SK-N-SH treated with all-trans-retinoic acid at 6 μM for 48 hours (cell line): ENCODE data around the gene UBE2G1.

ENCODE experiments used
- ATAC-seq: fragments of 200-7000 bp; cut with Tn5 transposase; 3 replicates; pipeline ENCODE4 v1.9.1; 2020; ENCODE audit warnings: mild to moderate bottlenecking, moderate library complexity
- ARNTL ChIP-seq: fragments of 450-650 bp; formaldehyde crosslinking; IDR thresholded peaks from 2 replicates; pipeline ENCODE4 v1.5.0; 2020; ENCODE audit warnings: low read depth, mild to moderate bottlenecking, moderate library complexity, borderline replicate concordance
- BACH2 ChIP-seq: fragments of 250-450 bp; sonication (Bioruptor Pico); IDR thresholded peaks from 2 replicates; pipeline ENCODE4 v1.9.0; 2021; ENCODE audit warnings: mild to moderate bottlenecking, borderline replicate concordance
- CSDC2 ChIP-seq: fragments of 250-450 bp; sonication (Bioruptor Pico); IDR thresholded peaks from 2 replicates; pipeline ENCODE4 v1.5.0; 2020; ENCODE audit warnings: mild to moderate bottlenecking, moderate library complexity
- ISL1 ChIP-seq: fragments of 250-450 bp; sonication (Bioruptor Pico); IDR thresholded peaks from 2 replicates; pipeline ENCODE4 v2.1.2; 2022; ENCODE audit warnings: mild to moderate bottlenecking, moderate library complexity
- PATZ1 ChIP-seq: fragments of 250-450 bp; sonication (Bioruptor Pico); IDR thresholded peaks from 2 replicates; pipeline ENCODE4 v1.8.0; 2020; ENCODE audit warnings: mild to moderate bottlenecking, moderate library complexity, borderline replicate concordance
- POU6F1 ChIP-seq: fragments of 250-450 bp; sonication (Bioruptor Pico); IDR thresholded peaks from 2 replicates; pipeline ENCODE4 v1.8.0; 2021; ENCODE audit warnings: low read depth, mild to moderate bottlenecking, moderate library complexity, borderline replicate concordance
- PPARA ChIP-seq: fragments of 250-450 bp; sonication (Bioruptor Pico); IDR thresholded peaks from 2 replicates; pipeline ENCODE4 v1.5.0; 2020; ENCODE audit warnings: mild to moderate bottlenecking, borderline replicate concordance
- RARB ChIP-seq: fragments of 250-450 bp; sonication (Bioruptor Pico); IDR thresholded peaks from 2 replicates; pipeline ENCODE4 v1.8.0; 2021; ENCODE audit warnings: mild to moderate bottlenecking, moderate library complexity
- SNAI2 ChIP-seq: fragments of 250-450 bp; sonication (Bioruptor Pico); IDR thresholded peaks from 2 replicates; pipeline ENCODE4 v1.5.0; 2020; ENCODE audit warnings: mild to moderate bottlenecking, moderate library complexity
- TOX ChIP-seq: fragments of 250-450 bp; sonication (Bioruptor Pico); IDR thresholded peaks from 2 replicates; pipeline ENCODE4 v1.8.0; 2021; ENCODE audit warnings: mild to moderate bottlenecking, moderate library complexity, borderline replicate concordance
- TSHZ2 ChIP-seq: fragments of 250-450 bp; sonication (Bioruptor Pico); IDR thresholded peaks from 2 replicates; pipeline ENCODE4 v1.5.0; 2020; ENCODE audit warnings: mild to moderate bottlenecking, moderate library complexity
- ZFP3 ChIP-seq: fragments of 250-450 bp; sonication (Bioruptor Pico); IDR thresholded peaks from 2 replicates; pipeline ENCODE4 v1.5.0; 2020; ENCODE audit warnings: mild to moderate bottlenecking, moderate library complexity
- ZFP30 ChIP-seq: fragments of 450-650 bp; formaldehyde crosslinking; IDR thresholded peaks from 2 replicates; pipeline ENCODE4 v1.5.0; 2022; ENCODE audit warnings: mild to moderate bottlenecking, moderate library complexity
- ZNF565 ChIP-seq: fragments of 450-650 bp; formaldehyde crosslinking; conservative IDR thresholded peaks from 2 replicates; pipeline ENCODE4 v1.5.0; 2020; ENCODE audit warnings: low read depth, mild to moderate bottlenecking, moderate library complexity
- ZNF8 ChIP-seq: fragments of 450-650 bp; formaldehyde crosslinking; IDR thresholded peaks from 2 replicates; pipeline ENCODE4 v1.5.0; 2020; ENCODE audit warnings: mild to moderate bottlenecking, moderate library complexity
- TF ChIP-seq, protein P1 (sequence below): fragments of 250-450 bp; sonication (Bioruptor Pico); IDR thresholded peaks from 2 replicates; pipeline ENCODE4 v1.5.1; 2020; ENCODE audit warnings: low read depth, mild to moderate bottlenecking, moderate library complexity

UBE2G1 gene

DNA sequence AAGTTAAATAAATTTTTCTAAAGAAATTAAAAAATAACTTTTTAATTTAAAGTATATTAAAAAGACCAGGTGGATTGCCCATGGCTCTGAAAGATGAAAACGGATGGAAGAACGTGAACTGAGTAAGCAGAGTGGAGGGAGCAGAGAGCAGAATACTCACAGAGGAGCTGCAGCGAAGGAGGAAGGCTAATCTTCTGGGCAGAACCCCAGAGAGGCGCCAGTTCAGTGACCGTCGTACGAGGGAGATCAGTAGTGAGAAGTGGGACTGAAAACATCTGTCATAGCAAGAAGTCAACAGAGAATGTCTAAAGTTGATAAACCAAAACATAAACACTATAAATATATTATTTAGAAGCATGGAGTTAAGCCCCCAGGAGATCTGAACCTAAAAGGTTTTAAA, 34.9 kb downstream of the UBE2G1 start:
- ATAC-seq: no peak
- no peak for TF ChIP-seq TOX (CRISPR knock-in tag)
- no peak for TF ChIP-seq SNAI2 (CRISPR knock-in tag)
- TF ChIP-seq RARB (CRISPR knock-in tag): no peak
- no peak for TF ChIP-seq PPARA (CRISPR knock-in tag)
- TF ChIP-seq, all 23 proteins: peak for 0

GRCh38 chr17:4329838-4330237, 36.6 kb downstream of the UBE2G1 start:
- peak; percentile 82 for ATAC-seq
- TF ChIP-seq ARNTL (CRISPR knock-in tag): no peak
- TF ChIP-seq ISL1 (CRISPR knock-in tag): peak; percentile 11; the same call in 1 of the 2 replicates

GRCh38 chr17:4327606-4328005, 38.9 kb downstream of the UBE2G1 start:
- no peak for TF ChIP-seq POU6F1

GRCh38 chr17:4326608-4327007, 39.9 kb downstream of the UBE2G1 start:
- no peak for TF ChIP-seq PPARA (CRISPR knock-in tag)
- TF ChIP-seq TOX (CRISPR knock-in tag): no peak
- TF ChIP-seq PATZ1 (CRISPR knock-in tag): no peak
- no peak for TF ChIP-seq POU6F1
- no peak for TF ChIP-seq ZFP3 (CRISPR knock-in tag)
- no peak for TF ChIP-seq TSHZ2 (CRISPR knock-in tag)
- TF ChIP-seq ISL1 (CRISPR knock-in tag): no peak
- no peak for TF ChIP-seq ARNTL (CRISPR knock-in tag)
- no peak for TF ChIP-seq BACH2
- TF ChIP-seq CSDC2 (CRISPR knock-in tag): no peak
- TF ChIP-seq ZNF8 (CRISPR knock-in tag): no peak
- TF ChIP-seq, protein P1, sequence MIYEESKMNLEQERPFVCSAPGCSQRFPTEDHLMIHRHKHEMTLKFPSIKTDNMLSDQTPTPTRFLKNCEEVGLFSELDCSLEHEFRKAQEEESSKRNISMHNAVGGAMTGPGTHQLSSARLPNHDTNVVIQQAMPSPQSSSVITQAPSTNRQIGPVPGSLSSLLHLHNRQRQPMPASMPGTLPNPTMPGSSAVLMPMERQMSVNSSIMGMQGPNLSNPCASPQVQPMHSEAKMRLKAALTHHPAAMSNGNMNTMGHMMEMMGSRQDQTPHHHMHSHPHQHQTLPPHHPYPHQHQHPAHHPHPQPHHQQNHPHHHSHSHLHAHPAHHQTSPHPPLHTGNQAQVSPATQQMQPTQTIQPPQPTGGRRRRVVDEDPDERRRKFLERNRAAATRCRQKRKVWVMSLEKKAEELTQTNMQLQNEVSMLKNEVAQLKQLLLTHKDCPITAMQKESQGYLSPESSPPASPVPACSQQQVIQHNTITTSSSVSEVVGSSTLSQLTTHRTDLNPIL (CRISPR knock-in tag): no peak
- no peak for TF ChIP-seq ZFP30 (CRISPR knock-in tag)
- no peak for TF ChIP-seq SNAI2 (CRISPR knock-in tag)
- ATAC-seq: no peak

More at GRCh38 chr17:4327606-4328005, 38.9 kb downstream of the UBE2G1 start:
- ATAC-seq: no peak

GRCh38 chr17:4326112-4326511, 40.4 kb downstream of the UBE2G1 start:
- no peak for ATAC-seq
- TF ChIP-seq ZFP3 (CRISPR knock-in tag): no peak
- no peak for TF ChIP-seq ZNF565
